Parathyroid adenoma (tissue), 2 donors: Measurements from ENCODE around the gene RECQL5.

Source experiments
- H2AFZ ChIP-seq: fragments of 300-600 bp; sonication (generic); one replicate; pipeline ENCODE4 v1.7.0; 2017; ENCODE audit warnings: antibody characterized with exemption, mild to moderate bottlenecking
- H3K27ac ChIP-seq: fragments of 300-600 bp; sonication (generic); one replicate; pipeline ENCODE4 v1.7.0; 2017
- H3K27me3 ChIP-seq: fragments of 300-600 bp; sonication (generic); one replicate; pipeline ENCODE4 v1.7.0; 2017; ENCODE audit warnings: low read length; ENCODE audit not compliant: control insufficient read depth, insufficient read depth
- H3K36me3 ChIP-seq: fragments of 300-600 bp; sonication (generic); one replicate; pipeline ENCODE4 v1.7.0; 2017; ENCODE audit warnings: low read length; ENCODE audit not compliant: control insufficient read depth, insufficient read depth
- H3K4me1 ChIP-seq: fragments of 300-600 bp; sonication (generic); one replicate; pipeline ENCODE4 v1.7.0; 2017; ENCODE audit warnings: control low read depth
- H3K4me2 ChIP-seq: fragments of 300-600 bp; sonication (generic); one replicate; pipeline ENCODE4 v1.7.0; 2017; ENCODE audit warnings: low read length
- H3K4me3 ChIP-seq: fragments of 300-600 bp; sonication (generic); one replicate; pipeline ENCODE4 v1.7.0; 2017; ENCODE audit warnings: low read depth, low read length
- H3K79me2 ChIP-seq: fragments of 300-600 bp; sonication (generic); one replicate; pipeline ENCODE4 v1.7.0; 2017; ENCODE audit warnings: control low read depth
- H3K9ac ChIP-seq: fragments of 300-600 bp; sonication (generic); one replicate; pipeline ENCODE4 v1.7.0; 2017; ENCODE audit warnings: mild to moderate bottlenecking
- H3K9me3 ChIP-seq: fragments of 300-600 bp; sonication (generic); one replicate; pipeline ENCODE4 v1.7.0; 2017; ENCODE audit warnings: low read length; ENCODE audit not compliant: control insufficient read depth
- TF ChIP-seq, protein P1 (sequence below): fragments of 300-600 bp; sonication (generic); IDR thresholded peaks from one replicate; pipeline ENCODE4 v1.7.0; 2017; ENCODE audit warnings: antibody characterized with exemption, mild to moderate bottlenecking
- donor health status: primary hyperparathyroidism.

RECQL5 gene

DNA sequence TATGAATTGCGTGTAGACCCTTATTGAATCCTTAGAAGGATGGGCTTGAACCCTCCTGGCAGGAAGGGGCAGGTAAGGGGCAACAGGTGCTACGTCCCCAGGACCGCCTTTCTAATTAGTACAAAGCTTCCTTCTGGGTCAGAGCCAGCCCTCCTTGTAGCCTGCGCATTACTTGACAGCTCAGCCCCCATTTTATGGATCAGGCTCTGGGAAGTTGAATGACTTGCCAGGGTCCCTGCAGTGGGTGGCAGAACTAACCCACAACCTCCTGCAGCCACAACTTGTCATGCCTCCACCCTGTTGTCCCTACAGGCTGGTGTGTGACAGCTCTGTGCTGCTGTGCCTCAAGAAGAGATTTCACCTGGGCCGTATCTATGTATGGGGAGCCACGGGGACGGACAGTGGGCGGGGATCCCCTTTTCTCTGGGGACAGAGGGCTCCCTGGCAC lies 76.6 kb downstream of the RECQL5 start:
- Histone ChIP-seq H3K4me1 (no peaks in the 10 kb centered on the region), H2AFZ (no peak overlapping the region), H3K9ac (no peak overlapping the region), H3K4me2 (no peak overlapping the region), H3K4me3 (no peak overlapping the region), H3K36me3 (no peaks in the 10 kb centered on the region), H3K27me3 (no peaks in the 10 kb centered on the region), H3K9me3 (no peaks in the 10 kb centered on the region), H3K27ac (no peak overlapping the region), H3K79me2 (no peaks in the 10 kb centered on the region)
- TF ChIP-seq, protein P1, sequence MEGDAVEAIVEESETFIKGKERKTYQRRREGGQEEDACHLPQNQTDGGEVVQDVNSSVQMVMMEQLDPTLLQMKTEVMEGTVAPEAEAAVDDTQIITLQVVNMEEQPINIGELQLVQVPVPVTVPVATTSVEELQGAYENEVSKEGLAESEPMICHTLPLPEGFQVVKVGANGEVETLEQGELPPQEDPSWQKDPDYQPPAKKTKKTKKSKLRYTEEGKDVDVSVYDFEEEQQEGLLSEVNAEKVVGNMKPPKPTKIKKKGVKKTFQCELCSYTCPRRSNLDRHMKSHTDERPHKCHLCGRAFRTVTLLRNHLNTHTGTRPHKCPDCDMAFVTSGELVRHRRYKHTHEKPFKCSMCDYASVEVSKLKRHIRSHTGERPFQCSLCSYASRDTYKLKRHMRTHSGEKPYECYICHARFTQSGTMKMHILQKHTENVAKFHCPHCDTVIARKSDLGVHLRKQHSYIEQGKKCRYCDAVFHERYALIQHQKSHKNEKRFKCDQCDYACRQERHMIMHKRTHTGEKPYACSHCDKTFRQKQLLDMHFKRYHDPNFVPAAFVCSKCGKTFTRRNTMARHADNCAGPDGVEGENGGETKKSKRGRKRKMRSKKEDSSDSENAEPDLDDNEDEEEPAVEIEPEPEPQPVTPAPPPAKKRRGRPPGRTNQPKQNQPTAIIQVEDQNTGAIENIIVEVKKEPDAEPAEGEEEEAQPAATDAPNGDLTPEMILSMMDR: no peak

GRCh38 chr17:75589919-75590303 lies 77.0 kb downstream of the RECQL5 start:
- Histone ChIP-seq H3K4me3 (peak overlapping the region; percentile 56), H3K4me2 (no peak overlapping the region), H3K79me2 (no peaks in the 10 kb centered on the region), H3K4me1 (no peaks in the 10 kb centered on the region), H3K9ac (no peak overlapping the region), H3K27me3 (no peaks in the 10 kb centered on the region), H3K9me3 (no peaks in the 10 kb centered on the region), H3K36me3 (no peaks in the 10 kb centered on the region), H2AFZ (no peak overlapping the region), H3K27ac (no peak overlapping the region)
- TF ChIP-seq, protein P1: no peak

DNA sequence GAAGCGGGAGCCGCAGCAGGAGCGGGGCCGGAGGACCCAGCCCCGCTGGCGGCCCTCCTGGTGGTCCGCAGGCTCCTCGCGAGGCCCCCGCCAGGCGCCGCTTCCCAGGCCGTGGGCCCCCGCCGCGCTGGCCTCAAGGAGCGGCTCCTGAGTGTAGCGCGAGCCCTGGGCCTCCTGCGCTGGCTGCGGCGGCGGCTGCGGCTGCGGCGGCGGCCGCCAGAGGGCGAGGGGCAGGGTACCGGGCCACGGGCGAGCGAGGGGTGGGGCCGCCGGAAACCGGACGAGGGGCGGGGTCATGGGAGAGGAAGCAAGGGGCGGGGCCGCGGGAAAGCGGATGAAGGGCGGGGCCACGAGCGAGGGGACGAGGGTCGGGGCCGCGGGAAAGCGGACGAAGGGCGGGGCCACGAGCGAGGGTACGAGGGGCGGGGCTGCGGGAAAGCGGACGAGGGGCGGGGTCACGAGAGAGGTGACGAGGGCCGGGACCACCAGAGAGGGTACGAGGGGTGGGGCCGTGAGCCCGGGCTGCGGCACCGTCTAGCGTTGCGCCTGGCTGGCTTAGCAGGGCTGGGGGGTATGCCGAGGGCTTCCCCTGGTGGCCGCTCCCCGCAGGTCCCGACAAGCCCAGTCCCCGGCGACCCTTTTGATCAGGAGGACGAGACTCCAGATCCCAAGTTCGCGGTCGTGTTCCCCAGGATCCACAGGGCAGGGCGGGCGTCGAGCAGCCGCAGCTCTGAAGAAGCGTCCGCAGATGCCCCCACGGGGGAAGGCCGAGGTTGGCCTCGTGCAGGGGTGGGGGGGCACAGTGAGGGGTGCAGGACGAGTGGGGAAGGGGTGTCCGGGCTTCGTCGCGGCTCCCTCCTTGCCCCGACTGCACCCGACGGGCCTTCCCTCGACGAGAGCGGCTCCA lies 77.7 kb downstream of the RECQL5 start:
- Histone ChIP-seq H3K27me3 (no peaks in the 10 kb centered on the region), H3K9ac (no peak overlapping the region), H3K36me3 (no peaks in the 10 kb centered on the region), H3K4me2 (peak overlapping the region; percentile 40), H3K4me3 (peak overlapping the region; percentile 56), H2AFZ (peak overlapping the region; percentile 92), H3K9me3 (no peaks in the 10 kb centered on the region), H3K4me1 (no peaks in the 10 kb centered on the region), H3K79me2 (no peaks in the 10 kb centered on the region), H3K27ac (peak overlapping the region; percentile 76)
- TF ChIP-seq, protein P1: peak; percentile 66

DNA sequence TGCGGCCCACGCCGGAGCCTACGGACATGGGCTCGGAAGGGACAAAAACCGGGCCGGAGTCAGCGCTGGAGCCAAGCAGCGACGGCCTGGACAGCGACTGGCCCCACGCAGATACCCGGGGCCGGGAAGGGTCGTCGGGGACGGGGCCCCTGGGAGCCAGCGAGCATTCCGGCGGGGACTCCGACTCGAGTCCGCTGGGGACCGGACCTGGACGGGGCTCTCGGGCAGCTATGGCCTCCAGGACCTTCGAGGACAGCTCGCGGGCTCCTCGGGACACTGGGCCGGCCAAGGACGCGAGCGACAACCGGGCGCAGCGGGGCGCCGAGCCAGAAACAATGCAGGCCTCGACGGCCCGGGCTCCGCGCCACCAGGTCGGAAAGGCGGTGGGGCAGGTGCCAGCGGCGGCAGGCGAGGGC lies 78.3 kb downstream of the RECQL5 start:
- Histone ChIP-seq H3K4me1 (no peaks in the 10 kb centered on the region), H3K9me3 (no peaks in the 10 kb centered on the region), H3K9ac (no peak overlapping the region), H3K4me2 (peak overlapping the region; percentile 40), H2AFZ (peak overlapping the region; percentile 92), H3K4me3 (peak overlapping the region; percentile 53), H3K27me3 (no peaks in the 10 kb centered on the region), H3K27ac (peak overlapping the region; percentile 76), H3K79me2 (no peaks in the 10 kb centered on the region), H3K36me3 (no peaks in the 10 kb centered on the region)
- TF ChIP-seq, protein P1: no peak
